ENCODE results near the gene CDK19.

CDK19 gene

GRCh38 chr6:110566346-110567125, 248.7 kb downstream of the CDK19 start:
- Histone ChIP-seq H3K79me1 (ENCODE audit: low read length) (peaks cover 2% of the 10 kb centered on the region), H3K4ac (ENCODE audit: low read depth, low read length) (no peak overlapping the region), H4K12ac (ENCODE audit: low read depth, low read length) (no peak overlapping the region), H2BK5ac (ENCODE audit: low read depth, low read length, poor library complexity) (no peak overlapping the region), H3K9ac (ENCODE audit: low read length) (no peak overlapping the region), H3K4me1 (ENCODE audit: control insufficient read depth in 1 of 2, insufficient read depth in 2 of 2, low read length in 2 of 2) (peaks cover 9 to 10% of the 10 kb centered on the region in 2 experiments), H2AFZ (ENCODE audit: insufficient read depth, low read length, poor library complexity) (no peak overlapping the region), H2BK12ac (ENCODE audit: low read length) (no peak overlapping the region), H3K4me2 (ENCODE audit: low read length) (peak overlapping the region; percentile 25), H3K27ac (ENCODE audit: low read depth, low read length) (no peak overlapping the region), H3K14ac (ENCODE audit: low read length) (no peak overlapping the region), H3K27me3 (ENCODE audit: insufficient read depth, low read length) (no peaks in the 10 kb centered on the region), H3K4me3 (ENCODE audit: low read depth, low read length) (no peak overlapping the region), H4K91ac (ENCODE audit: low read depth, low read length) (peak overlapping the region; percentile 45), H3K36me3 (ENCODE audit: control insufficient read depth in 1 of 2, insufficient read depth in 2 of 2, low read length in 2 of 2) (no peaks in the 10 kb centered on the region), H2AK5ac (ENCODE audit: low read length) (no peak overlapping the region), H2BK120ac (ENCODE audit: insufficient read depth, low read length, poor library complexity) (peak overlapping the region; percentile 1), H4K8ac (ENCODE audit: low read depth, low read length) (no peak overlapping the region), H3K9me3 (ENCODE audit: insufficient read depth, low read depth, low read length) (peaks cover 4% of the 10 kb centered on the region), H3K79me2 (ENCODE audit: control insufficient read depth, insufficient read depth, low read length, poor library complexity) (no peaks in the 10 kb centered on the region), H3K18ac (ENCODE audit: low read length) (no peak overlapping the region), H3K23ac (ENCODE audit: low read length) (no peak overlapping the region)
- no CpG with 5 or more reads among the region's 7 CpGs for WGBS (ENCODE audit: extremely low coverage, insufficient coverage, insufficient read length)
- DNase-seq, result peak; percentile 20 to 60

GRCh38 chr6:110564703-110565421, 250.4 kb downstream of the CDK19 start:
- no peak overlapping the region for H3K4ac ChIP-seq (ENCODE audit: low read depth, low read length)

DNA sequence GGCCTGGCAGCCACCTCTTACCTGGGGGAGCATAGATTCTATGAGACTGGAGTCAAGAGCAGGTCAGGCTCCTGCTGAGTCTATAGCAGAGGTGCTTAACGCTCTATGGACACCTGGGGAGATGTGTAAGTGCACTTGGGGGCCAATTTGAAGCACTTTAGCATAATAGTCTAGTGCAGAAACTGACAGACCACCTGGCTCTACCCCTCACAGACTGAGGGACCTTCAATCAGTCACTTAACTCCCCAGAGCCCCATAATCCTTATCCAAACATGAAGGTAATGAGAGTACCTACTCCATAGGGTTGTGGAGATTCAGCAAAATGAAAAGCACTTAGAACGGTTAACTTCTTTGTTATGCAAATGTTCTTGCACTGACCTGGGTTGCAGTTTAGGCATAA, 251.6 kb downstream of the CDK19 start:
- H2BK5ac ChIP-seq (ENCODE audit: low read depth, low read length, poor library complexity), result no peak overlapping the region
- H3K9ac ChIP-seq (ENCODE audit: low read length), result no peak overlapping the region

More at GRCh38 chr6:110564703-110565421, 250.4 kb downstream of the CDK19 start:
- H3K9me3 ChIP-seq (ENCODE audit: insufficient read depth, low read depth, low read length), result peaks cover 4% of the 10 kb centered on the region
- H3K79me1 ChIP-seq (ENCODE audit: low read length), result peaks cover 2% of the 10 kb centered on the region
- H4K12ac ChIP-seq (ENCODE audit: low read depth, low read length), result no peak overlapping the region
- H3K27me3 ChIP-seq (ENCODE audit: insufficient read depth, low read length), result no peaks in the 10 kb centered on the region
- H4K91ac ChIP-seq (ENCODE audit: low read depth, low read length), result no peak overlapping the region
- no peak overlapping the region for H3K4me2 ChIP-seq (ENCODE audit: low read length)
- H3K79me2 ChIP-seq (ENCODE audit: control insufficient read depth, insufficient read depth, low read length, poor library complexity), result no peaks in the 10 kb centered on the region
- no peak overlapping the region for H2AK5ac ChIP-seq (ENCODE audit: low read length)
- no peak overlapping the region for H2BK120ac ChIP-seq (ENCODE audit: insufficient read depth, low read length, poor library complexity)
- H3K4me1 ChIP-seq (ENCODE audit: control insufficient read depth in 1 of 2, insufficient read depth in 2 of 2, low read length in 2 of 2), result peaks cover 9 to 10% of the 10 kb centered on the region in 2 experiments
- H2BK12ac ChIP-seq (ENCODE audit: low read length), result no peak overlapping the region
- H3K23ac ChIP-seq (ENCODE audit: low read length), result no peak overlapping the region
- H3K14ac ChIP-seq (ENCODE audit: low read length), result no peak overlapping the region
- no CpG with 5 or more reads among the region's 6 CpGs for WGBS (ENCODE audit: extremely low coverage, insufficient coverage, insufficient read length)
- no peaks in the 10 kb centered on the region for H3K36me3 ChIP-seq (ENCODE audit: control insufficient read depth in 1 of 2, insufficient read depth in 2 of 2, low read length in 2 of 2)
- H3K27ac ChIP-seq (ENCODE audit: low read depth, low read length), result no peak overlapping the region
- H3K9ac ChIP-seq (ENCODE audit: low read length), result no peak overlapping the region
- no peak overlapping the region for H3K18ac ChIP-seq (ENCODE audit: low read length)
- H2BK5ac ChIP-seq (ENCODE audit: low read depth, low read length, poor library complexity), result no peak overlapping the region
- DNase-seq, result no peak
- H4K8ac ChIP-seq (ENCODE audit: low read depth, low read length), result no peak overlapping the region
- no peak overlapping the region for H2AFZ ChIP-seq (ENCODE audit: insufficient read depth, low read length, poor library complexity)
- no peak overlapping the region for H3K4me3 ChIP-seq (ENCODE audit: low read depth, low read length)

GRCh38 chr6:110562316-110562915, 252.9 kb downstream of the CDK19 start:
- WGBS (ENCODE audit: extremely low coverage, insufficient coverage, insufficient read length), result no CpG with 5 or more reads among the region's 6 CpGs
- no peaks in the 10 kb centered on the region for H3K36me3 ChIP-seq (ENCODE audit: control insufficient read depth in 1 of 2, insufficient read depth in 2 of 2, low read length in 2 of 2)
- H3K14ac ChIP-seq (ENCODE audit: low read length), result no peak overlapping the region
- H3K9me3 ChIP-seq (ENCODE audit: insufficient read depth, low read depth, low read length), result peaks cover 4% of the 10 kb centered on the region
- H2BK12ac ChIP-seq (ENCODE audit: low read length), result no peak overlapping the region
- DNase-seq, result no peak
- no peak overlapping the region for H3K4me2 ChIP-seq (ENCODE audit: low read length)
- peaks cover 9 to 10% of the 10 kb centered on the region in 2 experiments for H3K4me1 ChIP-seq (ENCODE audit: control insufficient read depth in 1 of 2, insufficient read depth in 2 of 2, low read length in 2 of 2)
- no peak overlapping the region for H3K9ac ChIP-seq (ENCODE audit: low read length)
- H3K27me3 ChIP-seq (ENCODE audit: insufficient read depth, low read length), result no peaks in the 10 kb centered on the region
- H4K91ac ChIP-seq (ENCODE audit: low read depth, low read length), result no peak overlapping the region
- H3K23ac ChIP-seq (ENCODE audit: low read length), result no peak overlapping the region
- no peak overlapping the region for H3K4ac ChIP-seq (ENCODE audit: low read depth, low read length)
- no peak overlapping the region for H3K4me3 ChIP-seq (ENCODE audit: low read depth, low read length)
- no peaks in the 10 kb centered on the region for H3K79me2 ChIP-seq (ENCODE audit: control insufficient read depth, insufficient read depth, low read length, poor library complexity)
- H2AK5ac ChIP-seq (ENCODE audit: low read length), result no peak overlapping the region
- no peak overlapping the region for H4K8ac ChIP-seq (ENCODE audit: low read depth, low read length)
- H4K12ac ChIP-seq (ENCODE audit: low read depth, low read length), result no peak overlapping the region
- no peak overlapping the region for H2BK5ac ChIP-seq (ENCODE audit: low read depth, low read length, poor library complexity)
- no peak overlapping the region for H3K27ac ChIP-seq (ENCODE audit: low read depth, low read length)
- H3K18ac ChIP-seq (ENCODE audit: low read length), result no peak overlapping the region
- no peak overlapping the region for H2AFZ ChIP-seq (ENCODE audit: insufficient read depth, low read length, poor library complexity)
- H2BK120ac ChIP-seq (ENCODE audit: insufficient read depth, low read length, poor library complexity), result no peak overlapping the region
- H3K79me1 ChIP-seq (ENCODE audit: low read length), result peaks cover 2% of the 10 kb centered on the region

More for the DNA sequence above, 251.6 kb downstream of the CDK19 start:
- Histone ChIP-seq H3K14ac (ENCODE audit: low read length) (no peak overlapping the region), H3K79me2 (ENCODE audit: control insufficient read depth, insufficient read depth, low read length, poor library complexity) (no peaks in the 10 kb centered on the region), H3K4me1 (ENCODE audit: control insufficient read depth in 1 of 2, insufficient read depth in 2 of 2, low read length in 2 of 2) (peaks cover 9 to 10% of the 10 kb centered on the region in 2 experiments), H2AK5ac (ENCODE audit: low read length) (no peak overlapping the region), H3K4ac (ENCODE audit: low read depth, low read length) (no peak overlapping the region), H3K27ac (ENCODE audit: low read depth, low read length) (no peak overlapping the region), H2BK120ac (ENCODE audit: insufficient read depth, low read length, poor library complexity) (no peak overlapping the region), H2BK12ac (ENCODE audit: low read length) (no peak overlapping the region), H4K12ac (ENCODE audit: low read depth, low read length) (no peak overlapping the region), H3K36me3 (ENCODE audit: control insufficient read depth in 1 of 2, insufficient read depth in 2 of 2, low read length in 2 of 2) (no peaks in the 10 kb centered on the region), H2AFZ (ENCODE audit: insufficient read depth, low read length, poor library complexity) (no peak overlapping the region), H4K8ac (ENCODE audit: low read depth, low read length) (no peak overlapping the region), H3K4me2 (ENCODE audit: low read length) (no peak overlapping the region), H3K23ac (ENCODE audit: low read length) (no peak overlapping the region), H3K79me1 (ENCODE audit: low read length) (peaks cover 2% of the 10 kb centered on the region), H3K4me3 (ENCODE audit: low read depth, low read length) (no peak overlapping the region), H4K91ac (ENCODE audit: low read depth, low read length) (no peak overlapping the region), H3K18ac (ENCODE audit: low read length) (no peak overlapping the region), H3K9me3 (ENCODE audit: insufficient read depth, low read depth, low read length) (peaks cover 4% of the 10 kb centered on the region), H3K27me3 (ENCODE audit: insufficient read depth, low read length) (no peaks in the 10 kb centered on the region)
- WGBS (ENCODE audit: extremely low coverage, insufficient coverage, insufficient read length), result no CpG with 5 or more reads among the region's 2 CpGs
- DNase-seq, result no peak

Data from trophoblast cell (in vitro differentiated cells and primary cell).